ENCODE measurements around the gene RIMS4.

The RIMS4 gene

DNA sequence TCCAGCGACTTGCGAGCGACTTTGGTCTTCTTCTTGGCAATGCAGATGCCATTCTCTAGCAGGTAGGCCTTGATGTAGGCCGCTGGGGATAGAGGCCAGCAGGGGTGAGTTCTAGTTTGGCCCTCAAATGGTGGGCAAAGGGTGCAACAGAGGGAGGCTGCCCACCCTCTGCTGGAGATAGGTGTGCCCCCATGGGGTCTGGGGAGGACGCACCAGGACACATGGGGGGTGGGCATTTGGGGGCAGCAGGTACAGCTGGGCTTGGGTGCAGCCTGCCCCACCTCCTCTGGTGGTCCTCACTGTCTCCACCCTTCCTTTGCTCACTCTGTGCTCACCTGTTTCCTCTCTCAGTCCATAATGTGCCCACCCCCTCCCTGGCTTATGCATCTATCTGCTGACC lies 53.4 kb downstream of the RIMS4 start:
- Histone ChIP-seq H3K79me2 (no peaks in the 10 kb centered on the region), H3K36me3 (ENCODE audit: control insufficient read depth, insufficient read depth, low read length) (no peaks in the 10 kb centered on the region), H3K9me3 (ENCODE audit: control insufficient read depth, low read length) (no peaks in the 10 kb centered on the region), H3K4me2 (ENCODE audit: low read length) (no peak overlapping the region), H3K4me3 (ENCODE audit: low read depth, low read length) (no peak overlapping the region), H3K27me3 (ENCODE audit: control insufficient read depth, insufficient read depth, low read length) (no peaks in the 10 kb centered on the region), H2AFZ (no peak overlapping the region), H3K27ac (no peak overlapping the region), H3K4me1 (no peaks in the 10 kb centered on the region), H3K9ac (no peak overlapping the region)
- TF ChIP-seq, protein P1, sequence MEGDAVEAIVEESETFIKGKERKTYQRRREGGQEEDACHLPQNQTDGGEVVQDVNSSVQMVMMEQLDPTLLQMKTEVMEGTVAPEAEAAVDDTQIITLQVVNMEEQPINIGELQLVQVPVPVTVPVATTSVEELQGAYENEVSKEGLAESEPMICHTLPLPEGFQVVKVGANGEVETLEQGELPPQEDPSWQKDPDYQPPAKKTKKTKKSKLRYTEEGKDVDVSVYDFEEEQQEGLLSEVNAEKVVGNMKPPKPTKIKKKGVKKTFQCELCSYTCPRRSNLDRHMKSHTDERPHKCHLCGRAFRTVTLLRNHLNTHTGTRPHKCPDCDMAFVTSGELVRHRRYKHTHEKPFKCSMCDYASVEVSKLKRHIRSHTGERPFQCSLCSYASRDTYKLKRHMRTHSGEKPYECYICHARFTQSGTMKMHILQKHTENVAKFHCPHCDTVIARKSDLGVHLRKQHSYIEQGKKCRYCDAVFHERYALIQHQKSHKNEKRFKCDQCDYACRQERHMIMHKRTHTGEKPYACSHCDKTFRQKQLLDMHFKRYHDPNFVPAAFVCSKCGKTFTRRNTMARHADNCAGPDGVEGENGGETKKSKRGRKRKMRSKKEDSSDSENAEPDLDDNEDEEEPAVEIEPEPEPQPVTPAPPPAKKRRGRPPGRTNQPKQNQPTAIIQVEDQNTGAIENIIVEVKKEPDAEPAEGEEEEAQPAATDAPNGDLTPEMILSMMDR (IDR thresholded peaks at IDR 0.05): no peak

DNA sequence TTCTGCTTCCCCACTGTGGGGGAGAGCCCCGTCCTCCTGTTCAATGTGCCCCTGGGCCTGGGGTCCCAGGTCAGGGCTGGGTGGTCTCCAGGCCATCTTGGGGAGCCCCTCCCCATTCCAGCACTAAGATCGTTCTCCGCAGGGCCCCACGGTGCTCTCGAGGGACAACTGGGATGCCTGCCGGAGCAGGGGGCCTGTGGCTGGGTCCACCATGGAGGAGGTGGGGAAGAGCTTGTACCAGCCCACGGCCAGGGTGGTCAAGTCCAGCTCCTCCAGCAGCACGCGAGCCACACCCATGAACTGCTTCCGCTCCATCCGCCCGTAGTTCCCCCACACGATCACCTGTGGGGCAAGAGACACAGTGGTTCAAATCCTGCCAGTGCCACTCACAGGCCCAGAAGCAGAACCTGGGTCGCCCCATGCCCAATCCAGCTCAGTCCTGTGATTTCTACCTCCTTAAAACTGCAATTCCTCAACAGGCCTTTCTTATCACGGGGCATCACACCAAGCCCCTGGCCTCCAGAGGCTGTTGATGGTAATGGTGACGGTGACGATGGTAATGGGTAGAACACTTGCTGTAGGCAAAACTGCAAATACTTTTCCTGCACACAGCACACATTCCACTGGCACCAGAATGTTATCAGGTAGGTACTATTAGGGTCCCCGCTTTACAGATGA lies 54.2 kb downstream of the RIMS4 start:
- H3K36me3 ChIP-seq (ENCODE audit: control insufficient read depth, insufficient read depth, low read length): no peaks in the 10 kb centered on the region
- H3K27ac ChIP-seq: no peak overlapping the region
- TF ChIP-seq, protein P1 (IDR thresholded peaks at IDR 0.05): no peak

DNA sequence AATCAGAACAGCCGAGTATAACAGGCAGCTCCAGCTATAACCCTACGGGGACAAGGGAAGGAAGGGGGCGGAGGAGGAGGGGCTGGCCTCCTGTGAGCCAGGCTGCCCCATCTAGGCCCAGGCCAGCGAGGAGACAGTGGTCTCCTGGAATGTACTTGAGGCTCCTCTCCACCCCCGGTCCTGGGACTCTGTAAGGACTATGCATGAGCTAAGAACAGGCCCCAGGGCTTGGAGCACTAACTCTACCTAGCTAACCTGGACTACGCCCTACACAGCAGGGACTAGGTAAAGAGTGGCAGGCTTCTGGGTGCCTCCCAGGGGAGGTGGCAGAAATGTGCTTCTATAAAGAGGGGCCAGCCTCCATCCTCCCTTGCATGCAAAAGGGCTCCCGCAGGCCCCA lies 55.8 kb downstream of the RIMS4 start:
- TF ChIP-seq, protein P1 (IDR thresholded peaks at IDR 0.05): no peak
- H3K4me1 ChIP-seq: no peaks in the 10 kb centered on the region

More for the DNA sequence above, 54.2 kb downstream of the RIMS4 start:
- Histone ChIP-seq H3K9me3 (ENCODE audit: control insufficient read depth, low read length) (no peaks in the 10 kb centered on the region), H3K9ac (no peak overlapping the region), H3K4me1 (no peaks in the 10 kb centered on the region), H3K27me3 (ENCODE audit: control insufficient read depth, insufficient read depth, low read length) (no peaks in the 10 kb centered on the region), H3K79me2 (no peaks in the 10 kb centered on the region), H3K4me3 (ENCODE audit: low read depth, low read length) (no peak overlapping the region), H3K4me2 (ENCODE audit: low read length) (no peak overlapping the region), H2AFZ (no peak overlapping the region)

DNA sequence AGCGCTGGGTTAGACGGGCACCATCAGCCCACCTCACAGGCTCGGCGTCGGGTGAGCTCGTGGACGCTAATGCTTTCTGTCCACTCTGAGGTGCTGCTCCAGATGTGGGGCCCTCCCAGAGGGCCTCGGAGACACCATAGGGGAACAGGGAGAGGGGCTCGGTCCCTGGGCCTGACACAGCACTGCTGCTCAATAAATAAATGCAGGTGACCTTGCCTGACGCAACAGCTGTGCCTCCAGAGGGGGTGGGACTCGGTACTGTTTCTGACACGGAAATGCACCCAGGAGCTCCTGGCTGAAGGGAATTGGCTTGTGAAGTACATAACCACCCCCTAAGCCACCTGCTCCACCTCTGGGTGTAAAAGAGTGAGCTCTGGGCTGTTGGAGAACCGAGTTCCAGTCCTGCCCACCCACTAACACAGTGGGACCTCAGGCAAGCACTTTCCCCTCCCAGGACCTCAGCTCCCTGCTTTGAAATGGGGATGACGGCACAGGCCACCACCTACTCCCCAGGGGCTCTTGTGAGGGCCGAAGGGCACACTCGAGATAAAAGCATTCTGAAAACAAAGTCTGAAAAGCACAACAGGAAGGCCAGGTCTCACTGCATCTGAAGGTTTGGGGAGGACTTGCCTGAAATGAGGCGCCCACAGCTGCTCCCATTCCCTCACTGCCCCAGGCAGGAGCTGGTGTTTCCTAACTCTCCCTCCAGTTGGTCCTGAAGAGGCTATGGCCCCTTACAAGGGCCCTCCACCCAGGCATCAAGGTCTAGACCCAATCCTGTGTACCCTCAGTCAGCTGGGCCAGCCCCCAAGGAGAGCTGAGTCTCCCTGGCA lies 58.0 kb downstream of the RIMS4 start:
- H3K9me3 ChIP-seq (ENCODE audit: control insufficient read depth, low read length): no peaks in the 10 kb centered on the region
- no peak overlapping the region for H3K27ac ChIP-seq
- no peaks in the 10 kb centered on the region for H3K79me2 ChIP-seq
- no peaks in the 10 kb centered on the region for H3K36me3 ChIP-seq (ENCODE audit: control insufficient read depth, insufficient read depth, low read length)
- H2AFZ ChIP-seq: no peak overlapping the region
- TF ChIP-seq, protein P1 (IDR thresholded peaks at IDR 0.05): no peak
- no peak overlapping the region for H3K4me3 ChIP-seq (ENCODE audit: low read depth, low read length)
- no peak overlapping the region for H3K9ac ChIP-seq
- H3K4me1 ChIP-seq: peaks cover 3% of the 10 kb centered on the region
- H3K27me3 ChIP-seq (ENCODE audit: control insufficient read depth, insufficient read depth, low read length): no peaks in the 10 kb centered on the region
- no peak overlapping the region for H3K4me2 ChIP-seq (ENCODE audit: low read length)

More for the DNA sequence above, 55.8 kb downstream of the RIMS4 start:
- Histone ChIP-seq H2AFZ (no peak overlapping the region), H3K9me3 (ENCODE audit: control insufficient read depth, low read length) (no peaks in the 10 kb centered on the region), H3K36me3 (ENCODE audit: control insufficient read depth, insufficient read depth, low read length) (no peaks in the 10 kb centered on the region), H3K27ac (no peak overlapping the region), H3K4me2 (ENCODE audit: low read length) (no peak overlapping the region), H3K79me2 (no peaks in the 10 kb centered on the region), H3K4me3 (ENCODE audit: low read depth, low read length) (no peak overlapping the region), H3K9ac (no peak overlapping the region), H3K27me3 (ENCODE audit: control insufficient read depth, insufficient read depth, low read length) (no peaks in the 10 kb centered on the region)

Measured in parathyroid adenoma (tissue), 2 donors.